ENCODE measurements around the gene RGS9. TPM values are rescaled to one million over a fixed set of nuclear protein-coding genes. Genes with fewer than 3 reads are reported as not detected.
"Not testable (repeated sequence)": the region's sequence is repeated elsewhere in the genome, so short reads cannot be mapped to it uniquely, and the experiment has no call there.

The RGS9 gene
- total RNA-seq, 1 experiment from 2014 or later, result not detected

DNA sequence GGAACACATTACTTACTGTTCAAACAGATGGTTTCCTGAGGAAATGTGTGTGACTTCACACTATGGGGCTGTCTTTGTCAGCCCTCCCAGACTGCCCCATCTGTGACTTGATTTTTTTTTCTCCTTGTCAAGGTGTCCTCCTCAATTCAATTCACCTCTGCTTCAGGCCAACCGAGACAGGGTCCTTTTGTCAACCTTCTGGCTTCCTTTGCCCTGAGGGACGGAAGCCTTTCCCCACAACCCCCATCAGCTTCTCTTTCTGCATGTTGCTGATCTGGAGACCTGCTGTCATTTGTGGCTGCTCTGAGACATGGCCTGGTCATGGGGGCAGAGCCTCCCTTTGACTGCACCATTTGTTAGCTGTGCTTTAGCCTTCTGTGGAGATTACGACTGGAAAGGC lies 21.3 kb upstream of the RGS9 start:
- no peak for DNase-seq (ENCODE audit: low spot score)

DNA sequence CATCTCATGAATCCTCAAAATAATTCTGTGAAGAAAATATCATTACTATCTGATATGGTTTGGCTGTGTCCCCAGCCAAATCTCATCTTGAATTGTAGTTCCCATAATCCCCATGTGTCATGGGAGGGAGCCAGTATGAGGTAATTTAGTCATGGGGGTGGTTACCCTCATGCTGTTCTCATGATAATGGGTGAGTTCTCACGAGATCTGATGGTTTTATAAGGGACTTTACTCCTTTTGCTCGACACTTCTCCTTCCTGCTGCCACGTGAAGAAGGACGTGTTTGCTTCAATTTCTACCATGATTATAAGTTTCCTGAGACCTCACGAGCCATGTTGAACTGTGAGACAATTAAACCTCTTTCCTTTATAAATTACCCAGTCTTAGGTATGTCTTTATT lies 20.7 kb upstream of the RGS9 start:
- DNase-seq (ENCODE audit: low spot score), result not testable (repeated sequence)

- no peak for DNase-seq (ENCODE audit: low spot score)
Measured at GRCh38 chr17:65117384-65118035, 19.7 kb upstream of the RGS9 start.

GRCh38 chr17:65121368-65121767 lies 15.8 kb upstream of the RGS9 start:
- DNase-seq (ENCODE audit: low spot score), result no peak

GRCh38 chr17:65121916-65122806 lies 15.0 kb upstream of the RGS9 start:
- DNase-seq (ENCODE audit: low spot score), result no peak

DNA sequence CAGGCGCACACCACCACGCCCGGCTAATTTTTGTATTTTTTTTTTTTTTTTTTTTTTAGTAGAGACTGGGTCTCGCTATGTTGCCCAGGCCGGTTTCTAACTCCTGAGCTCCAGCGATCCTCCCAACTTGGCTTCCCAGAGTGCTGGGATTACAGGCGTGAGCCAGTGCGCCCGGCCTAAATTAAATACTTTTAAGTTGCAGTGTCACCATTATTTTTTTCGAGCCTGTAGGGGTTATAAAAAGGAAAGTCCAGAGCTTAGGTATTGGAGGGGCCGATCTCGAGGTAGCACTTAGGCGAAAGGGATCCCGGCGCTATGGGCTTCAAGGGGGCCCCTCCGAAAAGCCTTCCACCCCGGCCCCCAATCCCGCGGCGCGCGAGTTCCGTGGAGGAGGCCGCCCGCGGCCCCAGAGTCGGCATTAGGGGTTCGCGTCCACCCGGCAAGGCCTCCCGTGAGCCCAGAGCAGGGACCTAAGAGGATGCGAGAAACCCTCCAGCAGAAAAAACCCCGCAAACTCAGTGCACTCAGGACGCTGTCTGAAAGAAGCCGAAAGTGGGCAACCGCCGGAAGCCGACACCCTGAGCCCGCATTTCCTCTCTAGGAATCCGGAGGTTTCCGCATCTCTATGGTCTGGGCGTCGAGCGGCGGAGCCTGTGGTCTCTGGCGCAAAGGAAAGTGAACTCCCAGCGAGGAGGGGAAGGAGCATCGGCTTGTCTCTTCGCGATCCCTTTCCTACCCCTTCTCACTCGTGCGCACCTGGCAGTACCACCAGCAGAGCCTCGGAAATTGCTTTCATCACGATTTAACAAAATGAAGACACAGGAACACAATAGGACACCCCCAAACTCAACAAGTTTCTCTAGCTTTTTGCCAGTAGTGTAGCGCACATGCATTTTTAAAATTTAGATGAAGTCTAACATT lies 14.1 kb upstream of the RGS9 start:
- DNase-seq (ENCODE audit: low spot score), result peak; percentile 84

- DNase-seq (ENCODE audit: low spot score), result no peak
Measured at GRCh38 chr17:65123757-65124675, 13.2 kb upstream of the RGS9 start.

GRCh38 chr17:65130832-65131231 lies 6.3 kb upstream of the RGS9 start:
- no peak for DNase-seq (ENCODE audit: low spot score)

DNA sequence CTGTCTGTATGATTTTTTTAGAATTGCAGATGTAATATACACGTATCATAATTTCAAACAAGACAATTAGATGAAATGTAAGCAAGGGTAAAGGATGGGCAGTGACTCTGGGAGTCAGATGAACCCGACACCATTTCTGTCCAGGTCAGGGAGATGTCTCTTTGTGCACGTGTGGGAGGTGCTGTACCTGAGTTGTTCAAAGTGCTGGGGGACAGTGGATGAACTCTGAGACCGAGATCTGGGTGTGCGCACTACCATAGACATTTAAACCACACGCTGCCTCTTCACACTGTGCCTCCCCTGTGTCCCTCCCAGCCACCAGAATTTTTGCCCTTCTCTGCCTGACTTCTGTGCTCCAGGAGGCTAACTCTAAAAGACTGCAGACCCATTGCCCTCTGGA lies 5.9 kb upstream of the RGS9 start:
- no peak for DNase-seq (ENCODE audit: low spot score)

DNA sequence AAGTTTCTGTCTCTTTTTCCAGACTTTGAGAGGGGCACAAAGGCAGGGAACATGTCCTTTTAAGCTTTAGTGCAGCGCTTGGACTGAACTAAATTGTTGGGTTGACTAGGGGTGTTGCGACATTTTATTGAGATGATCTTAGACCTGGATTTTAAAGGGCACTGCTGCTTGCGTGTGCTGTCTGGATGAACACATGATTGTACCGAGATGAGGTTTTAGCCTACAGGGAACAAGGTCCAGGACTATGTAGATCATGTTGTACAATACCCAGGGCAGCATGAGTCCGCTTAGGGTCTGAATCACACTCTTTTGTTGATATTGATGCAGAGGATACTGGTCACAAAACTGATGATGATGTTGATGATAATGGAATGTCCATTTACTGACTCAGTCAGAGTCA lies 5.2 kb upstream of the RGS9 start:
- no peak for DNase-seq (ENCODE audit: low spot score)

DNA sequence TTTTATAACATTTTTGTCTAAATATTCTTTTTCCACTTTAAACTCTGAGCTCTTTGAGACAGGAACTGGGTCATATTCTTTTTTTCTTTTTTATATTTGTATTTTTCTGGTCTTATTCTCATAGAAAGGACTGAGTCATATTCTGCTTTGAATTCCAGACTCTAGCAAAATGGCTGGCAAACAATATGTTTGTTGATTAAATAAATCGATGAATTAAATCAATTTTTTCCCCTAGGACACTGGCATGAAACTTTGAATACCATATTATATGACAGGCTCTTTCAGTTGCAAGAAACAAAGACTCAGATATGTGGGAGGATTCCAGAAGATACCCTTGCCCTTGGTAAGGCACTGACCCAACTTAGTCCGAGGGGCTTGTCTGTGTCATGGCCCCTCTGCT lies 3.1 kb upstream of the RGS9 start:
- no peak for DNase-seq (ENCODE audit: low spot score)

DNA sequence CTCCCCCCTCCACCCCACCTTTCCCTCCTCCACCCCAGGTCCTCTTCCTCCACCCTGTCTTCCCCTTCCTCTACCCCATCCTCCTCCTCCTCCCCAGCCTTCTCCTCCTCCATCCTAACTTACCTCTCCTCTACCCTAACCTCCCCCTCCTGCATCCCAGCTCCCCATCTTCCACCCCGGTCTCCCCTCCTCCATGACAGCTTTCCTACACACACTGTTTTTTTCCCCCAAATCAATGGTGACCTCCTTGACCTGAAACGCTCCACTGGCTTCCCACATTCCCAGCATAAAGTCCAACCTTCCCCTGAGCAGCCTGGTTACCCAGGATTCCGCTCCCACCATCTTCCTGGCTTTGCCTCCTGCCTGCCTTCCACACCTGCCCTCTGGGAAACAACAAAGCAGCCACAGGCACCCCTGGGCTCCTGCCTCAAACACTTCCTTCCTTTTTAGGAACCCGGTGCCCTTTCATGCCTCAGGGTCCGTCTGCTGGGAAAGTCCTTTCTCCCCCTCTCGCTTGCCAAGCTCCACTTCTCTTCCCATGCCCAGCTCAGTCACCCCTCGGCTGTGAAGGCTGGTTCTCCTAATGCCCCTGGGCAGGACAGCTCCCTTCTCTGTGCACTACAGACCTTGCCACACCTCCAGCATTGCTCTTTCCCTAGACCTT lies 2.1 kb downstream of the RGS9 start:
- DNase-seq (ENCODE audit: low spot score), result no peak

- no peak for DNase-seq (ENCODE audit: low spot score)
Measured at GRCh38 chr17:65142247-65142646, 5.1 kb downstream of the RGS9 start.

- no peak for DNase-seq (ENCODE audit: low spot score)
Measured at GRCh38 chr17:65143889-65144604, 6.9 kb downstream of the RGS9 start.

DNA sequence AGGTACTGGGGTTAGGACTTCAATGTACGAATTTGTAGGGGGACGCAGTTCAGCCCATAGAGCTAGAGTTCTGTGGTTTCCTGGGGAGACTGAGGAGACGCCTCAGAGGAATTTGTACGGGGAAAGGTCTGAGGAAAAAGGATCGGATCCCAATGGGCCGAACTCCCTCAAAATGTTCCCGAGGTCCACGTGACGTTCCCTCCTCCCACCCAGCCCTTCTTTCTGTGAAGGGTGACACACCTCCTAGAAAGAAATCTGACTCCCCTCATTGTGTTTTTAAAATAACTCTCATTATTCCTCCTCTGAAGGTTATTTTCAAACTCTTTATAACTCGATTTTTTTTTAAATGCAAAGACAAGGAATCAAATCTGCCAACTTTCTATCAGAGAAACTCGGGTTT lies 8.6 kb downstream of the RGS9 start:
- DNase-seq (ENCODE audit: low spot score), result no peak

DNA sequence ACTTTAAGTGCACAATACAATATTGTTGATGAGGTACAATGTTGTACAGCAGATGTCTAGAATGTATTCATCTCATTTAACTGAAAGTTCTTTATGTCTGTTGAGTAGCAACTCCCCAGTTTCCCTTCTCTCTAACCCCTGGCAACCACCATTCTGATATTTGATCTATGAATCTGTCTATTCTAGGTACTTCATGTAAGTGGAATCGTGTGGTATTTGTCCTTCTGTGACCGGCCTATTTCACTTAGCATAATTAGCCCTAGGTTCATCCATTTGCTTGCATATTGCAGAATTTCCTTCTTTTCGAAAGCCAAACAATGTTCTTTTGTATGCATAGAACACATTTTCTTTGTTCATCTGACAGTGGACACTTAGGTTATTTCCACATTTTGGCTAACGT lies 10.8 kb downstream of the RGS9 start:
- no peak for DNase-seq (ENCODE audit: low spot score)

DNA sequence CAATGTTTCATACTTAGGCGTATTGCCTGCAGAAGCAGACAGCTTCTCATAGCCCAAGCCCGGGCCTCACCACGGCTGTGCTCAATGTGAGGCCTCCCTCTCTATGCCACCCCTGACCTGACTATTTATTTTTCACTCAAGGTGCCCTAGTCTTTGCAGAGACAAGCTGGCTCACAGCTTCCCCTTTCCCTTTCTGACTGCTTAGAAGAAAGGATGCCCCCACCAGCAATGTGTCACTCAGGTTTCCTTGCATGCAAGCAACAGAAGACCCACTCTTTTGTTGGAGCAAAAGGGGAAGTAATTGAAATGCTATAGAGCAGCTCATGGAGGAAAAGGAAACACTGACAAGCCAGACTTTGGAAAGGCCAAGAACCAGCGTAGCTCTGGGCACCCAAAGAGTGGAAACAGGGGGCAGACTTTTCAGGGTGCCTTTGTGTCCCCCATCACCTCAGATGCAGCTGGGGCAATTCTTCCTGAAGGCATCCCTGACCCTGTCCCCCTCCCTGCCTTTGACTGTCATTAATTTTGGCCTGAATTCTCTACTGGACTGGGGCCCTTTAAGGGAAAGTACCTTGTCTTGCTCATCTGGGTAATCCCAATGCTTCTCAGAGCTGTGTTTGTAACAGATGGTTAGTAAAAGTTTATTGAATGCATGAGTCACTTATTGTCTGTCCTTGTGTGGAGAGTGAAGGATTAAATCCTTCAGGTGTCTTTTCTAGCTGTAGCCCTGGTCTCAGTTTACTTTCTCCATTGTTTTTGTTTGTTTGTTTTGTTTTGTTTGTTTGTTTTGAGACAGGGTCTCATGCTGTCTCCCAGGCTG lies 17.8 kb downstream of the RGS9 start:
- DNase-seq (ENCODE audit: low spot score), result no peak

GRCh38 chr17:65155622-65156021 lies 18.5 kb downstream of the RGS9 start:
- no peak for DNase-seq (ENCODE audit: low spot score)

All from HT-29 (cell line).